OCI-LY1 (cell line): ENCODE results near the gene NELL1.

Source experiments
- H2AFZ ChIP-seq: fragments of 200-600 bp; sonication (generic), shearing (Covaris generic); 2 replicates; pipeline ENCODE4 v1.6.0; 2014; ENCODE audit warnings: antibody characterized with exemption, mild to moderate bottlenecking, low read length
- H3F3A ChIP-seq: fragments of 200-600 bp; sonication (generic), shearing (Covaris generic); 2 replicates; pipeline ENCODE4 v1.6.0; 2014; ENCODE audit warnings: mild to moderate bottlenecking, antibody characterized with exemption, low read length, moderate library complexity; ENCODE audit not compliant: insufficient read depth
- H3K27ac ChIP-seq: fragments of 200-600 bp; sonication (generic); 2 replicates; pipeline ENCODE4 v1.5.1; 2014; ENCODE audit warnings: low read length, mixed run types, mild to moderate bottlenecking, low read depth; ENCODE audit not compliant: poor library complexity, severe bottlenecking
- H3K27me3 ChIP-seq: fragments of 200-600 bp; sonication (generic); 2 replicates; pipeline ENCODE4 v1.6.0; 2014; ENCODE audit warnings: antibody characterized with exemption, mild to moderate bottlenecking, low read length, moderate library complexity; ENCODE audit not compliant: insufficient read depth
- H3K36me3 ChIP-seq: fragments of 200-600 bp; sonication (generic); 2 replicates; pipeline ENCODE4 v1.6.1; 2014; ENCODE audit warnings: mild to moderate bottlenecking, antibody characterized with exemption, low read length, moderate library complexity, mixed read lengths; ENCODE audit not compliant: insufficient read depth
- H3K4me1 ChIP-seq: fragments of 200-600 bp; sonication (generic); 2 replicates; pipeline ENCODE4 v1.5.1; 2014; ENCODE audit warnings: mild to moderate bottlenecking, low read length, moderate library complexity; ENCODE audit not compliant: insufficient read depth, severe bottlenecking
- H3K4me2 ChIP-seq: fragments of 200-600 bp; sonication (generic), shearing (Covaris generic); 2 replicates; pipeline ENCODE4 v1.6.1; 2014; ENCODE audit warnings: low read length
- H3K4me3 ChIP-seq: fragments of 200-600 bp; sonication (generic); 2 replicates; pipeline ENCODE4 v1.5.1; 2014; ENCODE audit warnings: low read length, low read depth, mild to moderate bottlenecking, mixed read lengths; ENCODE audit not compliant: poor library complexity, severe bottlenecking
- H3K79me2 ChIP-seq: fragments of 200-600 bp; shearing (Covaris generic); 2 replicates; pipeline ENCODE4 v1.6.1; 2016; ENCODE audit warnings: mixed run types, low read length, mixed read lengths; ENCODE audit not compliant: insufficient read depth
- H3K9ac ChIP-seq: fragments of 200-600 bp; sonication (generic), shearing (Covaris generic); 2 replicates; pipeline ENCODE4 v1.6.1; 2014; ENCODE audit warnings: mild to moderate bottlenecking, low read length, mixed read lengths
- H3K9me2 ChIP-seq: fragments of 200-600 bp; sonication (generic), shearing (Covaris generic); 2 replicates; pipeline ENCODE4 v1.6.1; 2014; ENCODE audit warnings: low read depth, mild to moderate bottlenecking, low read length, mixed read lengths
- H3K9me3 ChIP-seq: fragments of 200-600 bp; shearing (Covaris generic); 2 replicates; pipeline ENCODE4 v1.6.1; 2014; ENCODE audit warnings: low read length, mixed read lengths
- H4K20me1 ChIP-seq: fragments of 200-600 bp; sonication (generic), shearing (Covaris generic); 2 replicates; pipeline ENCODE4 v1.6.0; 2016; ENCODE audit warnings: mild to moderate bottlenecking, low read length; ENCODE audit not compliant: insufficient read depth
- CTCF ChIP-seq: fragments of 200-600 bp; sonication (generic), shearing (Covaris generic); IDR thresholded peaks from 2 replicates; pipeline ENCODE4 v1.5.1; 2017; ENCODE audit warnings: mild to moderate bottlenecking, antibody characterized with exemption, low read length, moderate library complexity, mixed read lengths
- EZH2 ChIP-seq: fragments of 200-600 bp; sonication (generic), shearing (Covaris generic); IDR thresholded peaks from 2 replicates; pipeline ENCODE4 v1.8.0; 2017; ENCODE audit warnings: borderline replicate concordance, mixed run types, mild to moderate bottlenecking, antibody characterized with exemption, low read length, moderate library complexity, mixed read lengths

The NELL1 gene

DNA sequence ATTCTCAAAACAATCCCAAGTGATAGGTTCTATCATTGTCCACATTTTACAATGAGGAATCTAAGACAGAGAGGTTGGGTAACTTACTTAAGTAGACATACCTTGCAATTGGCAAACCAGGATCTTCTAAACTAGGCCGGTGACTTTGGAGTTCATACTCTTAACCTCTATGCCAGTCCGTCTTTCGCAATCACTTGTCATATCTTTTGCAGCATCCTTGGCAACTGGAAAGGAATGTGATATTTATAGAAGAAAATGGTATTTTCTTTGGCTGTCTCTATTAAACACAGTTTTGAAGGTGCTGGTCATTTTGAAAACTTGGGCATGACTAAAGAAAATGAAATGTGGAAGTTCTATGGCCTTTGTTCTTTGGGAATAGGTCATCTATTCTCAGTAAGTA, 556.5 kb downstream of the NELL1 start:
- Histone ChIP-seq H3K4me2 (no peak overlapping the region), H3K27ac (no peak overlapping the region), H2AFZ (no peak overlapping the region), H3K79me2 (no peaks in the 10 kb centered on the region), H3K9ac (no peak overlapping the region), H3K27me3 (no peaks in the 10 kb centered on the region), H3K4me1 (no peaks in the 10 kb centered on the region), H3F3A (no peaks in the 10 kb centered on the region), H4K20me1 (no peaks in the 10 kb centered on the region), H3K9me3 (no peaks in the 10 kb centered on the region), H3K9me2 (no peaks in the 10 kb centered on the region), H3K4me3 (no peak overlapping the region), H3K36me3 (no peaks in the 10 kb centered on the region)
- TF ChIP-seq EZH2, result no peak
- TF ChIP-seq CTCF, result no peak

GRCh38 chr11:21229224-21229623, 559.8 kb downstream of the NELL1 start:
- Histone ChIP-seq H3K27ac (no peak overlapping the region), H3K9ac (no peak overlapping the region), H3K36me3 (no peaks in the 10 kb centered on the region), H3K4me2 (no peak overlapping the region), H3F3A (no peaks in the 10 kb centered on the region), H3K27me3 (no peaks in the 10 kb centered on the region), H3K79me2 (no peaks in the 10 kb centered on the region), H3K9me2 (no peaks in the 10 kb centered on the region), H3K4me3 (no peak overlapping the region), H3K4me1 (no peaks in the 10 kb centered on the region), H2AFZ (no peak overlapping the region), H4K20me1 (no peaks in the 10 kb centered on the region), H3K9me3 (no peaks in the 10 kb centered on the region)
- no peak for TF ChIP-seq EZH2
- no peak for TF ChIP-seq CTCF

- Histone ChIP-seq H3K9me2 (no peaks in the 10 kb centered on the region), H3K9me3 (no peaks in the 10 kb centered on the region), H3K27ac (no peak overlapping the region), H3K36me3 (no peaks in the 10 kb centered on the region), H3K9ac (no peak overlapping the region), H4K20me1 (no peaks in the 10 kb centered on the region), H3K4me3 (no peak overlapping the region), H3K4me2 (no peak overlapping the region), H3K4me1 (no peaks in the 10 kb centered on the region), H3K27me3 (no peaks in the 10 kb centered on the region), H2AFZ (no peak overlapping the region), H3K79me2 (no peaks in the 10 kb centered on the region), H3F3A (no peaks in the 10 kb centered on the region)
- TF ChIP-seq EZH2 (no peak), CTCF (no peak)
Measured at GRCh38 chr11:21250196-21250595, 580.8 kb downstream of the NELL1 start.
